Measurements from ENCODE around the gene NMNAT3. TPM values are rescaled to one million over a fixed set of nuclear protein-coding genes. Genes with fewer than 3 reads are reported as not detected.

NMNAT3 gene
- total RNA-seq, 1 donor from 2014 or later = 13.6 TPM

GRCh38 chr3:139571711-139572110, 106.1 kb downstream of the NMNAT3 start:
- no peaks in the 10 kb centered on the region for H3K4me1 Mint-ChIP-seq
- DNase-seq (ENCODE audit: low spot score in 2 of 2, unreplicated experiment in 2 of 2) = no peak
- TF ChIP-seq CTCF (IDR thresholded peaks at IDR 0.05; ENCODE audit: unreplicated experiment) = no peak

GRCh38 chr3:139564294-139564861, 113.4 kb downstream of the NMNAT3 start:
- no peak for DNase-seq (ENCODE audit: low spot score in 2 of 2, unreplicated experiment in 2 of 2)
- Mint-ChIP-seq H3K36me3 (peaks cover 5% of the 10 kb centered on the region), H3K27ac (no peak overlapping the region), H3K9me3 (peaks cover 7% of the 10 kb centered on the region), H3K4me1 (peaks cover 20% of the 10 kb centered on the region), H3K27me3 (ENCODE audit: low read depth) (no peaks in the 10 kb centered on the region), H3K4me3 (no peak overlapping the region)
- no peak for TF ChIP-seq CTCF (IDR thresholded peaks at IDR 0.05; ENCODE audit: unreplicated experiment)

More at GRCh38 chr3:139571711-139572110, 106.1 kb downstream of the NMNAT3 start:
- peaks cover 20% of the 10 kb centered on the region for H3K9me3 Mint-ChIP-seq
- no peak overlapping the region for H3K4me3 Mint-ChIP-seq
- H3K27ac Mint-ChIP-seq = no peak overlapping the region
- H3K36me3 Mint-ChIP-seq = peaks cover 41% of the 10 kb centered on the region
- no peaks in the 10 kb centered on the region for H3K27me3 Mint-ChIP-seq (ENCODE audit: low read depth)

GRCh38 chr3:139561959-139562676, 115.7 kb downstream of the NMNAT3 start:
- Mint-ChIP-seq H3K36me3 (no peaks in the 10 kb centered on the region), H3K9me3 (no peaks in the 10 kb centered on the region), H3K27me3 (ENCODE audit: low read depth) (no peaks in the 10 kb centered on the region), H3K27ac (no peak overlapping the region), H3K4me3 (no peak overlapping the region), H3K4me1 (peaks cover 36% of the 10 kb centered on the region)
- peak; percentile 46 for TF ChIP-seq CTCF (IDR thresholded peaks at IDR 0.05; ENCODE audit: unreplicated experiment)
- no peak for DNase-seq (ENCODE audit: low spot score in 2 of 2, unreplicated experiment in 2 of 2)

GRCh38 chr3:139561255-139561817, 116.4 kb downstream of the NMNAT3 start:
- DNase-seq (ENCODE audit: low spot score in 2 of 2, unreplicated experiment in 2 of 2) = no peak
- no peaks in the 10 kb centered on the region for H3K9me3 Mint-ChIP-seq
- no peak overlapping the region for H3K27ac Mint-ChIP-seq
- peaks cover 42% of the 10 kb centered on the region for H3K4me1 Mint-ChIP-seq
- TF ChIP-seq CTCF (IDR thresholded peaks at IDR 0.05; ENCODE audit: unreplicated experiment) = no peak
- H3K4me3 Mint-ChIP-seq = no peak overlapping the region
- no peaks in the 10 kb centered on the region for H3K27me3 Mint-ChIP-seq (ENCODE audit: low read depth)
- no peaks in the 10 kb centered on the region for H3K36me3 Mint-ChIP-seq

- H3K27me3 Mint-ChIP-seq (ENCODE audit: low read depth) = no peaks in the 10 kb centered on the region
- H3K4me1 Mint-ChIP-seq = peaks cover 50% of the 10 kb centered on the region
- H3K27ac Mint-ChIP-seq = no peak overlapping the region
- H3K4me3 Mint-ChIP-seq = no peak overlapping the region
- no peak for TF ChIP-seq CTCF (IDR thresholded peaks at IDR 0.05; ENCODE audit: unreplicated experiment)
- no peaks in the 10 kb centered on the region for H3K36me3 Mint-ChIP-seq
- no peak for DNase-seq (ENCODE audit: low spot score in 2 of 2, unreplicated experiment in 2 of 2)
- H3K9me3 Mint-ChIP-seq = no peaks in the 10 kb centered on the region
These were observed 117.4 kb downstream of the NMNAT3 start for GRCh38 chr3:139560411-139560810.

Data from mesothelial cell of epicardium (in vitro differentiated cells).